Activated CD4-positive, alpha-beta T cell treated with anti-CD3 and anti-CD28 coated beads, Interleukin-2, amount 50 U/mL, for 4 hours (primary cell): Measurements from ENCODE around the gene ZNF286A.
"Not testable (repeated sequence)": the region's sequence is repeated elsewhere in the genome, so short reads cannot be mapped to it uniquely, and the experiment has no call there.

Source experiments
- DNase-seq, 2 experiments: peaks; one replicate each; pipeline ENCODE4 v3.0.0-alpha.2; 2020

The ZNF286A gene

DNA sequence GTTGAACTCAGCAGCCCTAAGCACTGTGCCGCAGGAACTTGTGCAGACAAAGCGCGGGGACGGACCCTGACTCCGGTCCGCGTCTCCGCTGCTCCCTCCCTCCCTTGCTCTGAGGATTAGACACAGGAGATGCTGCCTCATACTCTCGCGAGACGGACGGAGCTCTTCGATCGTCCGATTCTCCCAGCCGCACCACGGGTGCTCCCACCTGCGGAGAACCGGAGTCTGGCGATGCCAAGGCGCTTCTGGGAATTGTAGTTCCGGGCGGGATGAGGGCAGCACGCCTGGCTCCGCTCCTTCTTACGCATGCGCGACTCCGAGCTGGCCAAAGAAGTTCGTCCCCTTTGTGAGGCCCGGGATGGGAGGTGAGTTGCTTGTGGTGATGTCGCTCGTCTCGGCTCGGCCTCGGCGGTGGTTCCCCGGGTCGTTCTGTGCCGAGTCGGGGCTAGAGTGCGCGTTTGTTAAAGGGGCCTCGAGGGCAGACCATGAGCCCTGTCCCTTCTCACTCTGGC, at the start of gene ZNF286A:
Gene ZNF286A (plus strand): TSS at position 340 of the 512 bp plus-strand sequence. CDS start 578 bp downstream, outside the sequence.
- peak; percentile 96 to 97 for DNase-seq

GRCh38 chr17:15649861-15650421, 49.6 kb upstream of the ZNF286A start:
- DNase-seq = no peak

GRCh38 chr17:15650741-15651582, 48.6 kb upstream of the ZNF286A start:
- no peak for DNase-seq

GRCh38 chr17:15651583-15652110, 47.9 kb upstream of the ZNF286A start:
- no peak for DNase-seq

GRCh38 chr17:15652960-15653359, 46.6 kb upstream of the ZNF286A start:
- no peak for DNase-seq

GRCh38 chr17:15654401-15654800, 45.2 kb upstream of the ZNF286A start:
- not testable (repeated sequence) for DNase-seq

- DNase-seq = no peak
These were observed 44.5 kb upstream of the ZNF286A start for GRCh38 chr17:15654886-15655561.

- no peak for DNase-seq
These were observed 41.7 kb upstream of the ZNF286A start for GRCh38 chr17:15657868-15658267.

- no peak for DNase-seq
These were observed 41.3 kb upstream of the ZNF286A start for GRCh38 chr17:15658296-15658695.

- no peak for DNase-seq
These were observed 40.3 kb upstream of the ZNF286A start for GRCh38 chr17:15659236-15659635.

DNA sequence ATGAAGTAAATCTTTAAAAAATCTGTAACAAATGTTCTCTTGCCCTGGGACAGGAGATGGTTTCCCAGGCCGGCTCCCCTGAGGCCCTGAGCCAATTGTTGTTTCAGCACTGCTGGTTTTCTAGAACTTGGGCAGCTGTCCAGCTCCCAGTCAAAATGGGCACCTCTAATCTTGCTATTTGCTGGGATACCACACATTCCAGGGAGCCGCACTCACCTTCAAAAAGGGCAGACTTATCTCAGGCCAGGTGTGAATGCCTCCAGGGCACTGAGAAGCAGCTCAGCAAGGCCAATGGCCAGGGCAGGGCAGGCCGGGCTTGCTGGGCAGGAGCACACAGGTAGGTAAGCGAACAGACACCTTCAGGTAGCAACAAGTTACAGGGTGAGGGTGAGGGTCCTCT, 39.9 kb upstream of the ZNF286A start:
- DNase-seq = no peak

- no peak for DNase-seq
These were observed 39.5 kb upstream of the ZNF286A start for GRCh38 chr17:15660077-15660476.

GRCh38 chr17:15662681-15663080, 36.9 kb upstream of the ZNF286A start:
- DNase-seq = no peak

DNA sequence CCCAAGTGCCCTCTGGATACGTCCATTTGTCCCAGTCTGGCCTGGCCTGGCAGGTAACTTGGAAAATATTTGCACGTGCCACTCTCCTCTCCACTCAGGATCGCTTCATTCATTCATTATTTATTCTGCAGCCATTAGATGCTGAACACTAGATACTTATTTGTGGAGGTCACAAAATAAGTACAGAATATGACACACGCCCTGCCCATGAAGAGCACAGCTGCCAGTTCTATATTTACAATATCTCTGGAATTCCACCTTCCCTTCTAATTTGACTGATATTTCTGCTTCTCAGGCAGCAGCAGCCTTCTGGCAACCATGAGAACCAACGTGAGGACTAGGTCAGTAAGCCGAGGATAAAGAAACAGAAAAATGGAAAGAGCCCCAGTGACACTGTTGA, 36.4 kb upstream of the ZNF286A start:
- DNase-seq = no peak

GRCh38 chr17:15663691-15664090, 35.9 kb upstream of the ZNF286A start:
- DNase-seq = no peak

- DNase-seq = not testable (repeated sequence)
These were observed 30.0 kb upstream of the ZNF286A start for GRCh38 chr17:15669526-15669925.

GRCh38 chr17:15674640-15675039, 24.9 kb upstream of the ZNF286A start:
- not testable (repeated sequence) for DNase-seq

DNA sequence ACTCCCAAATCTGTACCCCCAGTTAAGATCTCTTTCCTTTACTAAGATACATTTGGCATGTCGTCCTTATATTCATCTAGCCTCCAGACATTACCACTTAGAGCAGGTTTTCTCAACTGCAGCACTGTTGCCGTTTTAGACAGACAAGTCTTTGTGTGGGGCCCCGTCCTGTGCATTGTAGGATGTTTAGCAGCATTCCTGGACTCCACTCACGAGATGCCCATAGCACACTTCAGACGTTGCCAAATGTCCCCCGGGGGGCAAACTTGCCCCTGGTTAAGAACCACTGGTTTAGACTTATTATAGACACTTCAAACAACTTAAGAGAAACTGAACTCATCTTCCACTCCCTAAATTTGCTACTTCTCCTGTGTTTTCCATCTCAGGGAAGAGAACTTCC, 23.6 kb upstream of the ZNF286A start:
- DNase-seq = not testable (repeated sequence)

DNA sequence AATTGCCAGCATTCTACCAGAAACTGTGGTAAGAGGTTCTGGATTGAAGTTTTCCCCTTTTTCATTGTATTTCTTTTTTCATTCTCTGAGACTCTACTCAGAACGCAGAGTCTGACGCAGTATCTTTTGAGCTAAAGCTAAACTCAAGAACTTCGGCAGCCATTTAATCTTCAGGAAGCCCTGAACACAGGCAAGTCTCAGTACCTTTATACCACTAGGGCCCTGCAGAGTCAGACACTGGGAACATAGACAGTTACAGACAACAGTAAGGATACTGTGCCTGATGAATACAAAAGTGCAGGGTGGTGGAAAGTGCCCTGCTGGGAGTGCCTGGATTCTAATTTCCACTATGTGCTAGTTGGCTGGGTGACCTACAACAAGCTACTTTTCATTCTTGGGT, 16.4 kb upstream of the ZNF286A start:
- not testable (repeated sequence) for DNase-seq

DNA sequence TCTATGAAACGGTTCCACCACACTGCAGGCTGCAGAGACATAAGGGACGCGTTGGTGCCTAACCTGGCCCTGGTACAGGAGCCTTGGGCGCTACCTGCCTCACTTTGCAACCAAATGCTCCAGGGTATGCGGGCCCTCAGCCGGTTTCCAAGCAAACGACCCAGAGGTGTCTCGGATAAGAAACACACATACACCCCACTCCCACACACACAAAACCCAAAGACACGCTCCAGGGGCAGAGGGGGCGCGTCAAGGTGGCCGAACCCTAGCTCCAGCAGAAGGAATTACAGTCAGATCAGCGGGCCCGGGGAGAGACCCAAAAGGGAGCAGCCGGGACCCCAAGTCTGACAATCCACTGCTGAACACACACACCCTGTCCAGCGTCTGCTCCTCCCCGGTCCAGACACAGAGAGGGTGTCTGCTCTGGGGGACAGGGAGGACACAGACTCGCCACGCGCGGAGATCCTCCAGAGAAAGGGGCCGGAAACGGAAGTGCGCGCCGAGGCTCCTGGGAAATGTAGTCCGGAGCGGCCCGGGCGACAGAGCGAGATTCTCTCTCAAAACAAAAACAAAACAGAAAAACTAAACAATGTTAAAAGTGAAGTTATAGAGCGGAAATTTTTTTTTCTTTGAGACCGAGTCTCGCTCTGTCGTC, 15.6 kb upstream of the ZNF286A start, which contains the start of gene TRIM16:
Gene TRIM16 (minus strand): TSS at position 488 of the 655 bp plus-strand sequence. CDS start 32,702 bp downstream, outside the sequence.
- DNase-seq = peak; percentile 74 to 75

GRCh38 chr17:15687494-15687893, 12.1 kb upstream of the ZNF286A start:
- not testable (repeated sequence) for DNase-seq

GRCh38 chr17:15698967-15699366, 585 bp upstream of the ZNF286A start:
- DNase-seq = not testable (repeated sequence)

DNA sequence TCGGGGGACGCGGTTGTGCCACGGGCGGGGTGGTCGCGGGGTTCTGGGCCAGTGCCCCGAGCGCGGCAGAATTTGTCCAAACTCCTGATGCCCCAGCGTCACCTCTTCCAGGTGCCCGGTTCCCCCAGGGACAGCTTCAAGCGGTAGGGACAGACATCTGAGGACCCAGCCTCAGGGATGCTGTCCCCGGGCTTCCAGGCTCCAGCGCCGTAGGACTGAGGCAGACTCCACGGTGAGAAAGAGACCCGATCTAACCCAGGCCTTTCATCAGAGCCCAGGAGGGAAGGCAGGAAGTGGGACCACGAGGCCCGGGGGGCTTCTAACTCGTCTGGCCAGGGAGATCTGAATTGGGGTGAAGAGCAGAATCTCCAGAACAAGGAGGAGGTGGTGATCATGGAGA, 385 bp downstream of the ZNF286A start:
- not testable (repeated sequence) for DNase-seq
